Ammon's horn (tissue), 1 donor: ENCODE results near the gene KCNJ5.

Source experiments
- DNase-seq: peaks from one replicate; pipeline ENCODE4 v3.0.0-alpha.2; 2016; ENCODE audit warnings: low spot score

Gene KCNJ5

GRCh38 chr11:128895526-128895925, 4.4 kb downstream of the KCNJ5 start:
- no peak for DNase-seq

- no peak for DNase-seq
These were observed 5.2 kb downstream of the KCNJ5 start for GRCh38 chr11:128896356-128896755.

DNA sequence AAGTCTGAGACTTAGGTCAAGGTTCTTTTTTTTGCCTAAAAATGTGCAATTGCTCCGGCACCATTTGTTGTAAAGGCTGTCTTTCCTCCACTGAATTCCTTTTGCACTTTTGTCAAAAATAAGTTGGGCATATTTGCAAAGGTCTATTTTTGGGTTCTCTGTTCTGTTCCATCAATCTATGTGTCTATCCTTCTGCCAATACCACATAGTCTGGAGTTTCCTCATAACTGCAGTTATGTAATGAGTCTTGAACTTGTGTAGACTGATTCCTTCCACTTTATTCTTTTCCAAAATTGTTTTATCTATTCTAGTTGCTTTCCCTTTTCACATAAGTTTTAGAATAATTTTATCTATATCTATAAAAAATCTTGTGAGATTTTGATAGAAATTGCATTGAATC, 6.7 kb downstream of the KCNJ5 start:
- DNase-seq, result no peak

GRCh38 chr11:128898580-128899344, 7.6 kb downstream of the KCNJ5 start:
- no peak for DNase-seq

- DNase-seq, result no peak
These were observed 9.3 kb downstream of the KCNJ5 start for GRCh38 chr11:128900468-128900867.

- DNase-seq, result no peak
These were observed 10.7 kb downstream of the KCNJ5 start for GRCh38 chr11:128901653-128902514.

- no peak for DNase-seq
These were observed 11.4 kb downstream of the KCNJ5 start for GRCh38 chr11:128902515-128903066.

DNA sequence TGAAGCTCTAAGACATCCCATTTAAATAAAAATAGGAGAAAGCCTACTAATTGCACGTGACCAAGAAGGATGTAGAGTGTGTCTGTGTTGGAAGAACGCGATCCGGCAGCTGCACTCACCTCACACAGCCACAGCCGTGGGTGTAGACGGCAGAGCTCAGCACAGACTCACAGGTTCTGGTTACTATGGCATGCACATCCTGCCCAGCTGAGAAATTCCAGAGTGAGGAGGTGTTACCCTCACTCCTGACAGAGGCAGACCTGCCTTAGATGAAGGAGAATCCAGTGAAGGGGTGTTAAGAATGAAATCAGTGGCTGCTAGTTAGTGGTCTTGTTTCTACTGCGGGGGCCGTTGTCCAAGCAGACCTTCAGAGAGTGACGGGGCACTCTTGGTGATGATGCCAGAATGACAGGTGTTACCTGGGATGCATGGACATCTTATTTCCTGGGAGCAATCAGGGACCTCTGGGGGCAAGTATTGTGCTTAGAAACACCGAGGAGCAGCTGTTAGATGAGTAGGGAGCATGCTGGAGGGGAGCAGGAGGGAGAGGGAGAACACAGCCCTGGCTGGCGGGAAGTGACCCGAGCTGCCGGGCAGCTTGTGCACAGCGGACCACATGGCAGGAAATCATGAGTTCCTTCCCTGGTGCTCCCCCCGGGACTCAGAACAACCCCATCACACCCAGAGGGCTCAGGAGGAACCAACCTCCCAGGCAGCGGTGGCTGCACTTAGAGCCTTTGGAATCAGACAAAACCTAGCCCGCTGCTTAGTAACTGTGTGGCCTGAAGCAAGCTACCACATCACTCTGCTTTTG, 12.3 kb downstream of the KCNJ5 start:
- DNase-seq, result peak; percentile 69

GRCh38 chr11:128904303-128904655, 13.1 kb downstream of the KCNJ5 start:
- no peak for DNase-seq

DNA sequence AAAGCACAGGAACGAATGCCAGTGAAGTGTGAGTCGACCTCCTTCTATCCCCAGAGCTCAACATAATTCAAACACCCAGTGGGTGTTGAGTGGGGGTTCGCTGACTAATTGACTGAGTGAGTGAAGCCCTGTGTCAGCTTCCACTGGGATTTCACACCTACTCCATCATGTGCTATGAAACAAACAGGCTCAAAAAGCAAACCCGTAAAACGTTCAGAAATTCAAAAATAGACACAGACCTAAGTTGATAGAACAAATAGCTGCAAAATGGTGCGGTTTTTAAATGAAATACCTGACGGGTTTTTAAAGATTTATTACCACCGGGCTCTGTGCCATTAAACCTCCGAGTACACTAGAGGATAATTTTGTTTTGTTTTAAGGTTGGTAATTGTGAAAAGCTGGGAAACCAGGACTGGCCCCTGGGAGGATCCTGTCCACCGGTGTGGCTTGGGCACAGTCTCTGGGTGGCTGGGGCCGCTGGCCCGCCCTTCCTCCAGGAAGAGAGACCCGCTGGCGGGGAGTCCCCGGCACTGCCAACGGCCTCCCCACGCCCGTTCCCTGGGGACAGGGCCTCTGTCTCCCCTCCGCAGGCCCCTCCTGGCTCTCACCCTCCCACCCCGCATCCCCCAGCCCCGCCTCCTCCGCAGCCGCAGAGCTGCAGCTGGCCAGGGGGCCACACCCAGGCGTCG, 13.6 kb downstream of the KCNJ5 start:
- DNase-seq, result peak; percentile 50

DNA sequence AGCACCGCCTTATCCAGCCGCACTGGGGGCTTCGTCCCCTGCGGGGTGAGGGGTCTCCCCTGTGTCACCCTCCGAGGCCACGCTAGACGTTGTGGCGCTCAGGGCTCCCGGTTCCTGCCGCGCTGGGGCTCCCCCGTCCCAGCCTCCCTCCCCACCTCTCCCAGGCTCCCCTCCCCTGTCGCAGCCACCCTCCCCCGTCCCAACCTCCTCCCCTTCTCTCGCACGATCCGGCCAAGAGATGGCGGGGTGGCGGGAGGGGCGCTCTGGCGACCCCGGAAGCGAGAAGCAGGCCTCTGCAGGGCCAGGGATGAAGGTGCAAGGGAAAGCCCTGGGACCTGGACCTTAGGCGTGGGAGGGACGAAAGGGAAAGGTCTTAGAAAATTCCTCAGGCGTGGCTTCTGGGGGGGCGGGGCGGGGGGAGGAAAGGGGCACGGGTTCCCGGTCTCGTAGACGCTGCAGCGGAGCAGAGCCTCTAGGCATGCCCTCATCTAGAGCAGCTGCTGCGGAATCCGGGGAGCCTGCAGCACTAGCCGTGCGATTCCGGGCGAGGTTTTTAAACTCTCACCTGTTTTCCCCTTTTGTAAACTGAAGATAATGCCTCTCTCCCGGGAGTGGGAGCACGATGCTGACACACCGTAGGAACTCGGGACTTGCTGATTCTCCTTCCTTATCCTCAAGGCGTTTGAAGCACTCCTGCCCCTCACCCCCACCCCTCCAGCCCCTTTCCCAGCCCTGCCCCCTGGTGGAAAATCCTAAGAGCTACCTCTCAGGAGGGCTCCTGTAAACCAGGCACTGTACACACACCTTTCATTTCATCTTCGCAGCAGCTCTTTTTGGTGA, 14.4 kb downstream of the KCNJ5 start:
- no peak for DNase-seq

- DNase-seq, result peak; percentile 45
These were observed 15.3 kb downstream of the KCNJ5 start for GRCh38 chr11:128906185-128907050.

DNA sequence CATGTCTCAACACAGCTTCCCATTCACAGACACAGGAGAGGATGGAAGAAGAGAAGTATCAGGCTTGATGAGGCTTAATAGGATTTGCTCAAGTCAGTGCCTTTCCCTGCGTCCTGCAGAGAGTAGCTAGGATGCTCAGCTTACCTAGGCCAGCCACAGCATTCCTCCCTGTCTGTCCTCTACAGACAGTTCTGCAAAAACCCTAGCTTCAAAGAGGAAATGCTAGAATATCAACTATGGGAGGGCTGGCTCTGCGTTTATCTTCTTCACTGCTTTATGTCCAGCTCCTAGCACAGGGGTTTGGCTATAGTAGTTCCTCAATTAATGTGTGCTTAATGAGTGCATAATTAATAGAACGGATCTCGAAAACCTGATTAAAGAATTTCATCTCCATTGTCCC, 16.4 kb downstream of the KCNJ5 start:
- no peak for DNase-seq

DNA sequence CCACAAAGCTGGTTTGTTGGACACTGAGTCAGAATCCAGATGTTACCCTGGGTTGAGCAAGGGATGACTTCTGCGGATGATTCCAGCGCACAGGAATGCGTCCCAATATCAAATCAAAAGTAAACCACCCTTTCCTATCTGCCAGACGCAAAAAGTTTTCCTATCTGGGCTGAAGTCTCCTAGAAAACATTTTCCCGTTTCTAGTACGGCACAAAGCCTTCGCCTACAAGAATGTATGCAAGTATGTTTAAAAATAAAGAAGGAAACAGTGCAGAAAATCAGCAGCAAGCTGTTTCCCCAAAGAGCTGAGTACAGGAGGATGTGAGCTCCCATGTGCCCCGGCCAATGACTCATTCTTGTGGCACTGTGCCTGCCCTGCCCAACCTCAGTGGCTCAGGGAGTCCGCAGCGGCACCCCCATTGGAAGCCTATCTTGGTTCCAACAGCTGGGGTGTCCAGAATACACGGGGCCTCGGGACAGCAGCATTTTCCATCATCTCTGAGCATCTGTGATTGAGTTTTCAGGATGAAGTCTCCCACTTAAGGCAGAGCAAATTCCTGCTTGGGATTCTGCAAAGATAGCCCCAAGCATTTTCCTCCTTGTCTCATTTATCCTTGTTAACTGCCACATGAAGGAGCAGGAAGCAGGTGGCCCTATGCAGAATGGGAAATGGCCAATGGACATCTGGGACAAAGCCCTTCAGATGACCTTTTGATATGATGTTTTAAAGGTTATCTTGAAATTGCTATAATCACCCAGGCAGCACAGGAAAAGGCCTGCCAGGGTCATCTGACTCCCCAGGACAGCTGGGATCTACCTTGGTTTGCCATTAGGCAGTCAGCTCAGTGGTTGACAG, 17.5 kb downstream of the KCNJ5 start:
- peak; percentile 74 for DNase-seq

DNA sequence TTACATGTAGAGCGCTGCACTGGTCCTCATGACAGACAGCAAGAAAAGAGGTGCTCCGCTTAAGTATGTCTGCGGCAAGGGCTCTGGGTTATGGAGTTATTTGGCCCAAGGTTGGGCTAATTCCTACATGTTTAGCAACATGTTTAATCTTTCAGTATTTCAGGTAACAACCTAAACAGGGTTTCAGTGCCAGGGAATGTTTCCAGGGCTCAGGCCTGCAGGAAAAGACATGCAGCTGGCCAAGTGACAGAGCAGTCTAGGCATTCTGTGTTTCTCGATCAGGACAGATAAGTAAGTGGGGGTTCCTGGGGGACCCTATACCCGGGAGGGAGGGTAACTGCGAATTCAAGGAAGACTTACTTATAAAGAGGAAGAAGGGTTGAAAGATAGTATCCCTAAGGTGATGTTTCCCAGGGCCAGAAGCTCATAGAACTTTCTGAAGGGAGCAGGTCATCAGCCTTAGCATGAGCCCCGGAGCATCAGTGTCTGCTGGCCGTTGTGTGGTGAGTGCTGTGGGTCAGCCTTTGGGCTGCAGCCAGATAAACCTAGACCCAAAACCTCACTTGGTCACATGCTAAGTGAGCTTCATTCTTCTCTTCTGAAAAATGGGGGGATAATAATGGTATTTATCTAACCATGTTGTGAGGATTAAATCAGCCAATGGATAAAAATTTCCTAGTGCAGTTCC, 18.4 kb downstream of the KCNJ5 start:
- no peak for DNase-seq

DNA sequence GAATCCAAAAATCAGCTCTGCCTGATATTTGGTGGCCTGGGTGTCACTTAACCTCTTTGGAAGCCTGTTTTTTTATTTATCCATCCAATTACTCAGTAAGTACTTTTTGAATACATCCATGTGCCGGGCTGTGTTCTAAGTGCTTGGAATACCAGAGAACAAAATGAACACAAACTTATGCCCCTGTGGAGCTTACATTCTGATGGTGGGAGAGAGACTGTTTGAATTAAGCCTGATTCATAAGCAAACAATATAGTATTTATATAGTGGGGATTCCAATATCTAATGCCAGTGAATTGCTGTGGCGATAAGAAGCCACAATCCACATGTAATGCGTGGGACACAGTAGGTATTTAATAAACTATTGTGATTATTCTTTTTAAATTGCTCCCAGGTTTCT, 19.4 kb downstream of the KCNJ5 start:
- DNase-seq, result no peak

GRCh38 chr11:128911239-128911638, 20.1 kb downstream of the KCNJ5 start:
- DNase-seq, result no peak

DNA sequence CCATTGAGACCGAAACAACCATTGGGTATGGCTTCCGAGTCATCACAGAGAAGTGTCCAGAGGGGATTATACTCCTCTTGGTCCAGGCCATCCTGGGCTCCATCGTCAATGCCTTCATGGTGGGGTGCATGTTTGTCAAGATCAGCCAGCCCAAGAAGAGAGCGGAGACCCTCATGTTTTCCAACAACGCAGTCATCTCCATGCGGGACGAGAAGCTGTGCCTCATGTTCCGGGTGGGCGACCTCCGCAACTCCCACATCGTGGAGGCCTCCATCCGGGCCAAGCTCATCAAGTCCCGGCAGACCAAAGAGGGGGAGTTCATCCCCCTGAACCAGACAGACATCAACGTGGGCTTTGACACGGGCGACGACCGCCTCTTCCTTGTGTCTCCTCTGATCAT, 20.5 kb downstream of the KCNJ5 start:
- no peak for DNase-seq
